Muscle layer of colon (tissue), 2 donors: ENCODE data around the gene GABARAP.
A peak's percentile ranks its signal among the peaks of the same experiment; 100 is the strongest.

Experiments
- H3K27ac ChIP-seq: one replicate; pipeline ENCODE4 v1.7.0; 2013; ENCODE audit warnings: low read depth, mild to moderate bottlenecking, low read length, moderate library complexity
- H3K27me3 ChIP-seq, 2 donors: one replicate each; pipeline ENCODE4 v1.7.0; 2013; ENCODE audit warnings: low read length in 2 of 2, mild to moderate bottlenecking in 2 of 2; ENCODE audit not compliant: insufficient read depth in 2 of 2, control insufficient read depth in 1 of 2
- H3K36me3 ChIP-seq: one replicate; pipeline ENCODE4 v1.7.0; 2013; ENCODE audit warnings: mild to moderate bottlenecking, low read length; ENCODE audit not compliant: insufficient read depth
- H3K4me1 ChIP-seq: one replicate; pipeline ENCODE4 v1.7.0; 2013; ENCODE audit warnings: mild to moderate bottlenecking, low read length; ENCODE audit not compliant: insufficient read depth
- H3K4me3 ChIP-seq, 2 donors: one replicate each; pipeline ENCODE4 v1.7.0; 2013; ENCODE audit warnings: low read length in 2 of 2, low read depth in 1 of 2, mild to moderate bottlenecking in 1 of 2, moderate library complexity in 1 of 2
- H3K9ac ChIP-seq: one replicate; pipeline ENCODE4 v1.7.0; 2013; ENCODE audit warnings: low read length
- H3K9me3 ChIP-seq: one replicate; pipeline ENCODE4 v1.7.0; 2013; ENCODE audit warnings: mild to moderate bottlenecking, low read length
- donor health status: abdominal sarcoma.
- donor health status: Adenocarcinoma of cecum.

Gene GABARAP

GRCh38 chr17:7241783-7242716, at the start of gene GABARAP:
Gene GABARAP, minus strand, starts transcription at chr17:7242449. Its CDS starts 119 bp downstream, at chr17:7242330.
- H3K9ac ChIP-seq, result peak within 1 kb of the TSS; percentile 88
- peaks cover 29% of the 10 kb centered on the region for H3K4me1 ChIP-seq
- H3K9me3 ChIP-seq, result no peaks in the 10 kb centered on the region
- H3K36me3 ChIP-seq, result peaks cover 44% of the 10 kb centered on the region
- peak within 1 kb of the TSS; percentile 69 to 82 for H3K4me3 ChIP-seq
- peak within 1 kb of the TSS; percentile 81 for H3K27ac ChIP-seq
- no peaks in the 10 kb centered on the region for H3K27me3 ChIP-seq

DNA sequence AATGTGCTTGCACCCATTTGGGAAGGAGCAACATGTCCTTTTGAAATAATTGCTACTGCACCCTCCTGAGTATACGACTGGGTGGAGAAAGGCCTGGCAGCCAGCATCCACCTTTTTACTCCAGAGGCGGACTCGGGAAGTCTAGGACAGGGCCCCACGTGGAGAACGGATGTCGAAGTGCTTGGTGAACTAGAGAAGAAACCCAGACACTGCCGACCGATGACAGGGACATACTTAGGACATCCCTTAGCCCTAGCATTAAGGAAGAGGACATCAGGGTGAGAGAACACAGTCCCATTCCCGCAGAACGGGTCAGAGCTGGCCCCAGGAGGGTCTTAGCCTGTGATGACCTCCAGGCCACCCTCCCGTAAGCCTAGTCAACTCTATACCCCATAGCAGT, 48.4 kb upstream of the GABARAP start:
- no peaks in the 10 kb centered on the region for H3K9me3 ChIP-seq
- H3K9ac ChIP-seq, result no peak overlapping the region
- H3K4me3 ChIP-seq, result no peak overlapping the region
- peaks cover 12% of the 10 kb centered on the region for H3K36me3 ChIP-seq
- peaks cover 42% of the 10 kb centered on the region for H3K4me1 ChIP-seq
- peaks cover 0 to 24% of the 10 kb centered on the region in 2 donors for H3K27me3 ChIP-seq
- H3K27ac ChIP-seq, result no peak overlapping the region

DNA sequence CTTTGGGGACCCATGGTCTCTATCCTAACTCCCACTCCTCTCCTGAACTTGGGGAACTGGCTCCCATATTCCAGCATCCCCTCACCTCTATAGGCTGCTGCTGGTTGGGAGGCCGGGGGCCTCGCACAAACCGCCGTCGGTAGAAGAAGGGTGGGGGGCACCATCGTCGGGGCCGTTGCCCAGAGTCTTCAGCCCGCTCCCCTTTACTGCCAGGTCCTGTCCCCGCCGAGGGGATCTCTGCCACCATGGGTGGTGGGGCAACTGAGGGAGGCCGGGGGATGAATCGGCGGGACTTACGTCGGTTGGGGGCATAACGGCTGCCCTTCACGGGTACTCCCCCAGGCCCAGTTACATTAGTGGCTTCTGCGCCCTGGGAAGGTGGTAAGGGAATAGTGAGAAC, 47.9 kb upstream of the GABARAP start:
- H3K9ac ChIP-seq, result no peak overlapping the region

DNA sequence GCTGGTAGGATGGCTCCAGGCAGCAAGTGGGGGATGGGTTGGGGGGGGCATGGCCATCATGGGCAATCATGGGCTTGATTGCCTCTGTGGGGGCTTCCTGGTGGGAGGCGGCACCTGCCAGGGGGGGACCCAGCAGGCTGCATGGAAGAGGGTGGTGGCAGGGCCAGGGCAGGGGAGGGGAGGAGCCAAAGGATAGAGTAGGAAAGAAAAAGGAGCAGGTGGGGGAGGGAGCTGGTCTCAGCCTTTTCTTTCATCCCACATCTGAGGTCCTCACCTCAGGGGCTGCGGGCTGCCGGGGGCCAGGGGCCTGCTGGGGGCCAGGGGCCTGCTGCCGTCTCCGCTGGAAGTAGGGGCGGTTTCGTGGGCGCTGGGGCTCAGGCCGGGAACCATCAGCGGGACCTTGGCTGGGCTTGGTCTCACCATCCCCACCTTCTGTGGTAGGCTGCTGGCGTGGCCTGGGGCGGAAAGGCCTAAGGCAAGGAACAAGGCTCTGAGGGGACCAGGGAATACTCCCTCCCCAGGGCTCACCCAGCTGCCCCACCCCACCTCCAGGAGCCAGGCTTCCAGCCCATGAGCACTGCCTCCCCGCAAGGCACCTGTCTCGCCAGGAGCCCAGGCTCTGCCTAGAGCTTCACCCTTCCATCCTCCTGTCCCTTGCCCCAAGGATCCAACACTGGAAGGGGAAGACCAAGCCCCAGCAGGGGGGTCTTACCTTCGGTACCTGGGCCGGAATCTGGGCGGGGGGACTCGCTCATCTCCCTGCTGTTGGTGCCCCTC, 47.2 kb upstream of the GABARAP start:
- H3K9ac ChIP-seq, result no peak overlapping the region
- peak overlapping the region; percentile 55 for H3K27ac ChIP-seq

More for the DNA sequence above, 47.9 kb upstream of the GABARAP start:
- no peak overlapping the region for H3K27ac ChIP-seq
- peaks cover 17% of the 10 kb centered on the region for H3K36me3 ChIP-seq
- peaks cover 0 to 23% of the 10 kb centered on the region in 2 donors for H3K27me3 ChIP-seq
- no peak overlapping the region for H3K4me3 ChIP-seq
- H3K4me1 ChIP-seq, result peaks cover 40% of the 10 kb centered on the region
- no peaks in the 10 kb centered on the region for H3K9me3 ChIP-seq

DNA sequence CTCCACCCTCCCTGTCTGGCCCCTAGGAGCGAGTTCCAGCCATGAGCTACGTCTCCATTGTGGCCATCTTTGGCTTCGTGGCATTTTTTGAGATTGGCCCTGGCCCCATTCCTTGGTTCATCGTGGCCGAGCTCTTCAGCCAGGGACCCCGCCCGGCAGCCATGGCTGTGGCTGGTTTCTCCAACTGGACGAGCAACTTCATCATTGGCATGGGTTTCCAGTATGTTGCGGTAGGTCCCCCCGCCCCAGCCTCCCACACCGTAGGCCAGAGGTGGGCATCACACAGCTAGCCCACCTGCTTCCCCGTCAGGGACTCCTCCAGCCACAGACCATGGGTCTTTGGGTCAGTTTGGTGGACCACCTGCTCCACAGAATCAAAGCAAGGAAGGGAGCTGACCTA, 43.4 kb upstream of the GABARAP start:
- peaks cover 0 to 9% of the 10 kb centered on the region in 2 donors for H3K27me3 ChIP-seq
- H3K9me3 ChIP-seq, result no peaks in the 10 kb centered on the region
- H3K9ac ChIP-seq, result no peak overlapping the region
- H3K36me3 ChIP-seq, result peaks cover 32% of the 10 kb centered on the region
- peak overlapping the region; percentile 37 for H3K27ac ChIP-seq
- H3K4me1 ChIP-seq, result peaks cover 32% of the 10 kb centered on the region
- H3K4me3 ChIP-seq, result no peak overlapping the region

More for the DNA sequence above, 47.2 kb upstream of the GABARAP start:
- H3K27me3 ChIP-seq, result peaks cover 0 to 17% of the 10 kb centered on the region in 2 donors
- peaks cover 43% of the 10 kb centered on the region for H3K4me1 ChIP-seq
- H3K36me3 ChIP-seq, result peaks cover 24% of the 10 kb centered on the region
- H3K4me3 ChIP-seq, result no peak overlapping the region
- H3K9me3 ChIP-seq, result no peaks in the 10 kb centered on the region

GRCh38 chr17:7284911-7285310, 42.7 kb upstream of the GABARAP start:
- H3K9ac ChIP-seq, result no peak overlapping the region
- peak overlapping the region; percentile 59 for H3K27ac ChIP-seq

DNA sequence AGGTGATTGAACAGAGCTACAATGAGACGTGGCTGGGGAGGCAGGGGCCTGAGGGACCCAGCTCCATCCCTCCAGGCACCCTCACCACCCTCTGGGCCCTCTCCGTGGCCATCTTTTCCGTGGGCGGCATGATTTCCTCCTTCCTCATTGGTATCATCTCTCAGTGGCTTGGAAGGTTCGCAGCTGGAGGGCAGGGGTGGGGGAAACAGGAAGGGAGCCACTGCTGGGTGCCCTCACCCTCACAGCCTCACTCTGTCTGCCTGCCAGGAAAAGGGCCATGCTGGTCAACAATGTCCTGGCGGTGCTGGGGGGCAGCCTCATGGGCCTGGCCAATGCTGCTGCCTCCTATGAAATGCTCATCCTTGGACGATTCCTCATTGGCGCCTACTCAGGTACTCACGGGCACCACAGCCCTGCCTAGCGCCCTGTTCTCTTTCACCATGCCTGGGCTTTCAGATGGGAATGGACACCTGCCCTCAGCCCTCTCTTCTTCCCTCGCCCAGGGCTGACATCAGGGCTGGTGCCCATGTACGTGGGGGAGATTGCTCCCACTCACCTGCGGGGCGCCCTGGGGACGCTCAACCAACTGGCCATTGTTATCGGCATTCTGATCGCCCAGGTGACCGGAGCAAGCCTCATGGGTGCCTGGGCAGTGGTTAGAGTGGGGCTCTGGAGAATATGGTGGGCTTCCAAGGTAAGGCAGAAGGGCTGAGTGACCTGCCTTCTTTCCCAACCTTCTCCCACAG, 41.4 kb upstream of the GABARAP start:
- Histone ChIP-seq H3K4me1 (peaks cover 32% of the 10 kb centered on the region), H3K9me3 (no peaks in the 10 kb centered on the region), H3K9ac (peak overlapping the region; percentile 81), H3K36me3 (peaks cover 32% of the 10 kb centered on the region), H3K27ac (peak overlapping the region; percentile 83), H3K4me3 (peak overlapping the region; percentile 53 to 85), H3K27me3 (no peaks in the 10 kb centered on the region)

More at GRCh38 chr17:7284911-7285310, 42.7 kb upstream of the GABARAP start:
- H3K4me3 ChIP-seq, result no peak overlapping the region
- H3K27me3 ChIP-seq, result peaks cover 0 to 4% of the 10 kb centered on the region in 2 donors
- H3K36me3 ChIP-seq, result peaks cover 32% of the 10 kb centered on the region
- H3K4me1 ChIP-seq, result peaks cover 32% of the 10 kb centered on the region
- H3K9me3 ChIP-seq, result no peaks in the 10 kb centered on the region

DNA sequence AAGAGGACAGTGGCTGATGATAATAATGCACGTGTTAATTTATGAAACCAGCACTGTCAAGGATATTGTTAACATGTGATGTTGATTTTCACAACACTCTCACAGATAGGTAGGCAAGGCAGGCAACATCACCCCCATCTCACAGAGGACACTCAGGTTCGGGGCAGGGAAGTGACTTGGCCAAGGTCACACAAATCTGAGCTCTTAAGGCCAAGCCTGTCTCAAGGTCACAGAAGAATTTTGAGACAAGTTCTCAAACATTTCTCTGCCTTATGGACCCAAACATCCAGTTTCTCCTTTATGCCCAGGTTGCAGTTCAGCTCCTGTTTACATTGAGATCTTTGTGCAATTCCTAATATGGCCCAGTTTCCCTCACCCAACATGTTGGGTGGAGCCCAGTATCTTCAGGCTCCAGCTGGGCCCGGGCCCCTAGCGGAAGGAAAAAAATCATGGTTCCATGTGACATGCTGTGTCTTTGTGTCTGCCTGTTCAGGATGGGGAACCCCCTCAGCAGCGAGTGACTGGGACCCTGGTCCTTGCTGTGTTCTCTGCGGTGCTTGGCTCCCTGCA, 40.6 kb upstream of the GABARAP start:
- peak overlapping the region; percentile 83 for H3K27ac ChIP-seq

DNA sequence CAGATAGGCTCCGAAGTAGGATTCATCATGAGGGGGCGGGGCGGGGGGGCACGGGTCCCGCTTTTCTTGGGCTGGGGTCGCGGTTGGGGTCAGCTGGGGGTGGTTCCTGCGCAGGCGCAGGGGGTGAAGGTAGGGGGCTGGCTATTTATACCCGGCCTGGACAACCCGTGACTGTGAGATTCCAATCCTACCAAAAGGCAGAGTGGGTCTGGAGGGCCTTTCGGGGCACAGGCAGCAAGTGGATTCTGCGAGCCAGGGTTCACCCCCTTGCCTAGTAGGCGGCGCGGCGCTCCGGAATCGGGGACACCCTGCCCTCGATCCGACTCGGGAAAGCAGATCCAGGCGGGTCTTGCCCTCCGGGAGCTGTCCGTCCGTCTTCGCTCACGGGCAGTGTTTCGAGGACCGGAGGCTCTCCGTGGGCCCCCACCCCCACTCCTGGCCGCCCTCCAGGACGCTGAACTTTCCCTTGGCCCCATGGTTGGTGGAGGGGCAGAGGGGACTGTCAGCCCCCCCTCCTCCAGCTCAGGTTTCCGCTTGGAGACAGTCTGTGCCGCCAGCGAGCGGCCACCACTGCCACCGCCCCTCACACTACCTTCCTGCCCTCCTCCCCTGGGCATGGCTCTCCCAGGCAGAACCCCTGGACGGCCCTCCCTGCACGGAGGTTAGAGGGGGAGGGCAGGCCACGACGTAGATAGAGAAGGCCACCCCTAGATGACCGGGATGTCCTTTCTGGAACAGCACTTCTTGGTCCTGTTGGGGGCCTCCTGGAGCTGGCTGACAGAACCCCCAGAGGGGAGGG, 39.9 kb upstream of the GABARAP start:
- H3K9ac ChIP-seq, result peak overlapping the region; percentile 81
- peak overlapping the region; percentile 83 for H3K27ac ChIP-seq
- H3K27me3 ChIP-seq, result no peaks in the 10 kb centered on the region

More for the DNA sequence above, 40.6 kb upstream of the GABARAP start:
- Histone ChIP-seq H3K4me1 (peaks cover 32% of the 10 kb centered on the region), H3K4me3 (peak overlapping the region; percentile 53 to 85), H3K27me3 (no peaks in the 10 kb centered on the region), H3K9ac (peak overlapping the region; percentile 81), H3K36me3 (peaks cover 32% of the 10 kb centered on the region), H3K9me3 (no peaks in the 10 kb centered on the region)

More for the DNA sequence above, 39.9 kb upstream of the GABARAP start:
- Histone ChIP-seq H3K36me3 (peaks cover 32% of the 10 kb centered on the region), H3K4me1 (peaks cover 32% of the 10 kb centered on the region), H3K9me3 (no peaks in the 10 kb centered on the region), H3K4me3 (peak overlapping the region; percentile 53 to 85)
